Measurements from ENCODE around the gene PPIL1. TPM values are rescaled to one million over a fixed set of nuclear protein-coding genes. Genes with fewer than 3 reads are reported as not detected.

PPIL1 gene
- total RNA-seq, 1 experiment from 2014 or later, result 72.0 TPM

- BruUV-seq (replicated peaks), result no TSS peak
- Histone ChIP-seq H3K4me3 (ENCODE audit: low read depth, low read length, poor library complexity, severe bottlenecking) (no peak overlapping the region), H3K4me1 (ENCODE audit: insufficient read depth, low read length, poor library complexity, severe bottlenecking) (peaks cover 11% of the 10 kb centered on the region), H3K9me3 (ENCODE audit: low read depth, low read length, poor library complexity, severe bottlenecking) (no peaks in the 10 kb centered on the region), H3K36me3 (ENCODE audit: insufficient read depth, low read length, poor library complexity, severe bottlenecking) (peaks cover 11% of the 10 kb centered on the region), H3K27me3 (replicated peaks; ENCODE audit: insufficient read depth, low read depth, low read length, poor library complexity) (no peaks in the 10 kb centered on the region), H3K27ac (ENCODE audit: low read depth, low read length, poor library complexity, severe bottlenecking) (no peak overlapping the region)
- TF ChIP-seq EZH2 (IDR thresholded peaks at IDR 0.05; ENCODE audit: borderline replicate concordance, low read depth, low read length, poor library complexity, severe bottlenecking), result no peak
- TF ChIP-seq, protein P1, sequence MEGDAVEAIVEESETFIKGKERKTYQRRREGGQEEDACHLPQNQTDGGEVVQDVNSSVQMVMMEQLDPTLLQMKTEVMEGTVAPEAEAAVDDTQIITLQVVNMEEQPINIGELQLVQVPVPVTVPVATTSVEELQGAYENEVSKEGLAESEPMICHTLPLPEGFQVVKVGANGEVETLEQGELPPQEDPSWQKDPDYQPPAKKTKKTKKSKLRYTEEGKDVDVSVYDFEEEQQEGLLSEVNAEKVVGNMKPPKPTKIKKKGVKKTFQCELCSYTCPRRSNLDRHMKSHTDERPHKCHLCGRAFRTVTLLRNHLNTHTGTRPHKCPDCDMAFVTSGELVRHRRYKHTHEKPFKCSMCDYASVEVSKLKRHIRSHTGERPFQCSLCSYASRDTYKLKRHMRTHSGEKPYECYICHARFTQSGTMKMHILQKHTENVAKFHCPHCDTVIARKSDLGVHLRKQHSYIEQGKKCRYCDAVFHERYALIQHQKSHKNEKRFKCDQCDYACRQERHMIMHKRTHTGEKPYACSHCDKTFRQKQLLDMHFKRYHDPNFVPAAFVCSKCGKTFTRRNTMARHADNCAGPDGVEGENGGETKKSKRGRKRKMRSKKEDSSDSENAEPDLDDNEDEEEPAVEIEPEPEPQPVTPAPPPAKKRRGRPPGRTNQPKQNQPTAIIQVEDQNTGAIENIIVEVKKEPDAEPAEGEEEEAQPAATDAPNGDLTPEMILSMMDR (conservative IDR thresholded peaks at IDR 0.05; ENCODE audit: low read depth, low read length), result no peak
- ChIA-PET POLR2A (ENCODE audit: low non-redundant PET) (no interaction called here), CTCF (interaction anchor here (0.8 kb wide), 1 partner anchor 11 kb away, joined by 4 read pairs; no protein-coding TSS in a partner anchor)
- intact Hi-C loops (cut with micrococcal nuclease; ENCODE audit: unreplicated experiment), result no loop called here
- DNase-seq (ENCODE audit: low spot score), result no peak
Observed at GRCh38 chr6:36848658-36849441, 25.8 kb downstream of the PPIL1 start.

DNA sequence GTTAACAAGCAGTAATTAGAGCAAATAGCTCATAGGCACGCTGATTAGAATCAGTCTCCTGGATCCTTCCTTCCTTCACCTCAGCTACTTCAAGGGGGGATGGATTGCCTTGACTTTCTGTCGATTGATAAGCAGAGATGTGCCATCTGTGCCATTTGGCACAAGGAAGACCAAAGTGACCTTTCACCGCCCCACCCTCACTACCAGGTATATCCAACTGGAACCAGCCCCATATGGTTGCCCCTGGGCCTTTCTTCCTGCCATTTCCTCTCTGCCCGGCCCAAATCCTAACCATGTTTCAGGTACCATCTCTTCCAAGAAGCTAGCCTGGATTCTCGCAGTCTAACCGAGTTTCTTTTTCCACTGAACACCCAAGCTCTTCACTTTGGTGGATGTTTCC, 26.6 kb downstream of the PPIL1 start:
- BruUV-seq (replicated peaks), result no TSS peak
- H3K36me3 ChIP-seq (ENCODE audit: insufficient read depth, low read length, poor library complexity, severe bottlenecking), result peaks cover 11% of the 10 kb centered on the region
- no peak for TF ChIP-seq EZH2 (IDR thresholded peaks at IDR 0.05; ENCODE audit: borderline replicate concordance, low read depth, low read length, poor library complexity, severe bottlenecking)
- TF ChIP-seq, protein P1 (conservative IDR thresholded peaks at IDR 0.05; ENCODE audit: low read depth, low read length), result no peak
- no peak overlapping the region for H3K4me3 ChIP-seq (ENCODE audit: low read depth, low read length, poor library complexity, severe bottlenecking)
- H3K9me3 ChIP-seq (ENCODE audit: low read depth, low read length, poor library complexity, severe bottlenecking), result no peaks in the 10 kb centered on the region
- H3K27me3 ChIP-seq (replicated peaks; ENCODE audit: insufficient read depth, low read depth, low read length, poor library complexity), result no peaks in the 10 kb centered on the region
- DNase-seq (ENCODE audit: low spot score), result no peak
- ChIA-PET CTCF (no interaction called here), POLR2A (ENCODE audit: low non-redundant PET) (no interaction called here)
- H3K4me1 ChIP-seq (ENCODE audit: insufficient read depth, low read length, poor library complexity, severe bottlenecking), result peaks cover 3% of the 10 kb centered on the region
- intact Hi-C loops (cut with micrococcal nuclease; ENCODE audit: unreplicated experiment), result loop anchor here (1.0 kb wide), 1 partner anchor 13 kb away; no protein-coding TSS in a partner anchor
- H3K27ac ChIP-seq (ENCODE audit: low read depth, low read length, poor library complexity, severe bottlenecking), result no peak overlapping the region

GRCh38 chr6:36847152-36847551, 27.5 kb downstream of the PPIL1 start:
- DNase-seq (ENCODE audit: low spot score), result no peak
- Histone ChIP-seq H3K36me3 (ENCODE audit: insufficient read depth, low read length, poor library complexity, severe bottlenecking) (peaks cover 5% of the 10 kb centered on the region), H3K9me3 (ENCODE audit: low read depth, low read length, poor library complexity, severe bottlenecking) (no peaks in the 10 kb centered on the region), H3K4me1 (ENCODE audit: insufficient read depth, low read length, poor library complexity, severe bottlenecking) (no peaks in the 10 kb centered on the region), H3K27me3 (replicated peaks; ENCODE audit: insufficient read depth, low read depth, low read length, poor library complexity) (no peaks in the 10 kb centered on the region), H3K4me3 (ENCODE audit: low read depth, low read length, poor library complexity, severe bottlenecking) (no peak overlapping the region), H3K27ac (ENCODE audit: low read depth, low read length, poor library complexity, severe bottlenecking) (no peak overlapping the region)
- intact Hi-C loops (cut with micrococcal nuclease; ENCODE audit: unreplicated experiment), result loop anchor here (1.0 kb wide), 1 partner anchor 14 kb away; no protein-coding TSS in a partner anchor
- POLR2A ChIA-PET (ENCODE audit: low non-redundant PET), result no interaction called here
- CTCF ChIA-PET, result no interaction called here
- TF ChIP-seq EZH2 (IDR thresholded peaks at IDR 0.05; ENCODE audit: borderline replicate concordance, low read depth, low read length, poor library complexity, severe bottlenecking), result no peak
- TF ChIP-seq, protein P1 (conservative IDR thresholded peaks at IDR 0.05; ENCODE audit: low read depth, low read length), result no peak
- no TSS peak for BruUV-seq (replicated peaks)
